Epithelial cell of esophagus (primary cell): ENCODE results near the gene OR1F1.

ENCODE experiments used
- DNase-seq: peaks from one replicate; pipeline ENCODE4 v3.0.0; 2010; ENCODE audit warnings: low read depth
- H3K4me3 ChIP-seq: 2 replicates; pipeline ENCODE4 v1.5.1; 2011; ENCODE audit warnings: mild to moderate bottlenecking, low read length, control low read depth
- CTCF ChIP-seq: IDR thresholded peaks from 2 replicates; pipeline ENCODE4 v1.5.1; 2011; ENCODE audit warnings: low read depth, mild to moderate bottlenecking, low read length, control low read depth, inconsistent platforms; ENCODE audit not compliant: insufficient read depth; ENCODE audit errors: missing control alignments

The OR1F1 gene

GRCh38 chr16:3147046-3147756 lies 40.8 kb upstream of the OR1F1 start:
- H3K4me3 ChIP-seq: no peak overlapping the region
- no peak for TF ChIP-seq CTCF
- DNase-seq: no peak

GRCh38 chr16:3147757-3148104 lies 40.3 kb upstream of the OR1F1 start:
- no peak for DNase-seq
- no peak overlapping the region for H3K4me3 ChIP-seq
- TF ChIP-seq CTCF: no peak

- TF ChIP-seq CTCF: no peak
- H3K4me3 ChIP-seq: no peak overlapping the region
- DNase-seq: no peak
Measured at GRCh38 chr16:3148256-3149192, 39.5 kb upstream of the OR1F1 start.

GRCh38 chr16:3149193-3149530 lies 38.8 kb upstream of the OR1F1 start:
- no peak overlapping the region for H3K4me3 ChIP-seq
- no peak for DNase-seq
- TF ChIP-seq CTCF: no peak

GRCh38 chr16:3149630-3150345 lies 38.2 kb upstream of the OR1F1 start:
- TF ChIP-seq CTCF: peak; percentile 45
- peak; percentile 70 for DNase-seq
- peak overlapping the region; percentile 83 for H3K4me3 ChIP-seq

- TF ChIP-seq CTCF: no peak
- DNase-seq: peak; percentile 95
Measured at GRCh38 chr16:3150346-3151218, 37.4 kb upstream of the OR1F1 start.

More at GRCh38 chr16:3150346-3151218, 37.4 kb upstream of the OR1F1 start:
- peak overlapping the region; percentile 83 for H3K4me3 ChIP-seq
